ENCODE data around the gene INPP5A.

GRCh38 chr10:132590094-132590751, 52.6 kb downstream of the INPP5A start:
- TF ChIP-seq CTCF (conservative IDR thresholded peaks at IDR 0.05; ENCODE audit: low read length) (no peak), EZH2phosphoT487 (IDR thresholded peaks at IDR 0.05; ENCODE audit: borderline replicate concordance) (no peak)

Measured in Loucy (cell line).